IPS-NIHi7 (cell line): ENCODE data around the gene CFAP46.
"Not testable (repeated sequence)": the region's sequence is repeated elsewhere in the genome, so short reads cannot be mapped to it uniquely, and the experiment has no call there.

Experiments used
- DNase-seq: peaks from one replicate; pipeline ENCODE4 v3.0.0; 2012; ENCODE audit warnings: mixed read lengths; ENCODE audit errors: extremely low spot score

Gene CFAP46

GRCh38 chr10:132827861-132828539 is 114.4 kb downstream of the CFAP46 start:
- DNase-seq: no peak

- no peak for DNase-seq
Observed at GRCh38 chr10:132827423-132827789, 115.0 kb downstream of the CFAP46 start.

- DNase-seq: no peak
Observed at GRCh38 chr10:132826524-132827422, 115.6 kb downstream of the CFAP46 start.

GRCh38 chr10:132825783-132826523 is 116.4 kb downstream of the CFAP46 start:
- DNase-seq: not testable (repeated sequence)

- DNase-seq: no peak
Observed at GRCh38 chr10:132820056-132820455, 122.3 kb downstream of the CFAP46 start.

GRCh38 chr10:132817701-132818211 is 124.6 kb downstream of the CFAP46 start:
- DNase-seq: no peak

GRCh38 chr10:132816718-132817117 is 125.7 kb downstream of the CFAP46 start:
- DNase-seq: no peak

GRCh38 chr10:132815168-132815857 is 127.1 kb downstream of the CFAP46 start:
- no peak for DNase-seq

GRCh38 chr10:132814469-132814856 is 127.9 kb downstream of the CFAP46 start:
- DNase-seq: no peak

- DNase-seq: no peak
Observed at GRCh38 chr10:132813560-132814468, 128.6 kb downstream of the CFAP46 start.

GRCh38 chr10:132813001-132813401 is 129.4 kb downstream of the CFAP46 start:
- no peak for DNase-seq

GRCh38 chr10:132812520-132812919 is 129.8 kb downstream of the CFAP46 start:
- no peak for DNase-seq

GRCh38 chr10:132811891-132812481 is 130.4 kb downstream of the CFAP46 start:
- DNase-seq: no peak

- no peak for DNase-seq
Observed at GRCh38 chr10:132810807-132811700, 131.3 kb downstream of the CFAP46 start.

GRCh38 chr10:132810141-132810806 is 132.1 kb downstream of the CFAP46 start:
- DNase-seq: no peak

GRCh38 chr10:132809232-132810140 is 132.9 kb downstream of the CFAP46 start:
- DNase-seq: no peak
